HCT116 (cell line): Measurements from ENCODE around the gene ARHGAP19. TPM values are rescaled to one million over a fixed set of nuclear protein-coding genes. Genes with fewer than 3 reads are reported as not detected.
A peak's percentile ranks its signal among the peaks of the same experiment; 100 is the strongest.

Experiments
- ATAC-seq: fragments of 200-7000 bp; cut with Tn5 transposase; 2 replicates; pipeline ENCODE4 v1.9.1; 2020; ENCODE audit warnings: mild to moderate bottlenecking, moderate library complexity
- BruUV-seq: library from RNA; stranded (reverse); fragments of 400-500 nt; replicated peaks from 2 replicates; lab custom pipeline; 2021; lab: Mats Ljungman, UMichigan
- CTCF ChIA-PET: fragments of 300-600 bp; sonication (Branson Sonifier 250); formaldehyde crosslinking; loops from one replicate; lab custom pipeline; 2021; ENCODE audit warnings: antibody characterized with exemption; lab: Charles Lee
- POLR2A ChIA-PET: fragments of 300-600, 350-600 bp; sonication (Branson Sonifier 250); formaldehyde crosslinking; loops from one replicate; lab custom pipeline; 2021; ENCODE audit warnings: antibody characterized with exemption; lab: Charles Lee
- RAD21 ChIA-PET, 2 experiments: fragments of 300-600 bp; sonication (Branson Sonifier 250); formaldehyde crosslinking; loops; one replicate each; lab custom pipeline; 2023; ENCODE audit warnings: low total read pairs in 2 of 2; ENCODE audit not compliant: uncharacterized antibody in 2 of 2, unreplicated experiment in 2 of 2, low non-redundant PET in 1 of 2; lab: Charles Lee
- DNase-seq: peaks from one replicate; pipeline ENCODE4 v3.0.0-alpha.2; 2010; ENCODE audit warnings: low read depth, low spot score
- H2AFZ ChIP-seq: fragments of 200-600 bp; shearing (Covaris generic), sonication (generic); 2 replicates; pipeline ENCODE4 v1.6.1; 2017; ENCODE audit warnings: low read depth, mixed run types, mixed read lengths, antibody characterized with exemption, low read length; ENCODE audit not compliant: poor library complexity, severe bottlenecking
- H3K27ac ChIP-seq: 2 replicates; pipeline ENCODE4 v1.5.1; 2012; ENCODE audit warnings: low read depth, low read length
- H3K27me3 ChIP-seq: fragments of 200-600 bp; sonication (generic); 2 replicates; pipeline ENCODE4 v1.6.1; 2016; ENCODE audit warnings: mixed run types, low read length, mixed read lengths; ENCODE audit not compliant: insufficient read depth
- H3K36me3 ChIP-seq, 2 experiments: fragments of 200-500 bp in 1 of 2; fragments of 200-600 bp in 1 of 2; sonication (Bioruptor generic) in 1 of 2; sonication (generic) in 1 of 2; 2 replicates each; pipeline versions ENCODE4 v1.5.1 to v1.6.1; 2014 to 2016; ENCODE audit warnings: low read length in 2 of 2, inconsistent platforms in 1 of 2, mixed read lengths in 1 of 2, mixed run types in 1 of 2; ENCODE audit not compliant: insufficient read depth in 2 of 2, control insufficient read depth in 1 of 2
- H3K4me1 ChIP-seq, 2 experiments: fragments of 200-600 bp in 1 of 2; sonication (generic) in 1 of 2; 2 replicates each; pipeline versions ENCODE4 v1.5.1 to v1.6.1; 2012 to 2017; ENCODE audit warnings: low read length in 2 of 2, inconsistent platforms in 1 of 2, mild to moderate bottlenecking in 1 of 2, mixed read lengths in 1 of 2, mixed run types in 1 of 2, moderate library complexity in 1 of 2; ENCODE audit not compliant: insufficient read depth in 2 of 2, control insufficient read depth in 1 of 2
- H3K4me2 ChIP-seq: fragments of 200-600 bp; sonication (generic); 2 replicates; pipeline ENCODE4 v1.6.1; 2017; ENCODE audit warnings: mixed run types, low read length, mixed read lengths
- H3K4me3 ChIP-seq, 2 experiments: fragments of 200-600 bp in 1 of 2; sonication (generic) in 1 of 2; replicated peaks in 1 of 2; 2 replicates each; pipeline ENCODE4 v1.5.1; 2011 to 2016; ENCODE audit warnings: low read length in 2 of 2, control low read depth in 1 of 2, low read depth in 1 of 2, mild to moderate bottlenecking in 1 of 2, mixed read lengths in 1 of 2, mixed run types in 1 of 2
- H3K79me2 ChIP-seq: fragments of 200-600 bp; sonication (generic); 2 replicates; pipeline ENCODE4 v1.6.1; 2017; ENCODE audit warnings: mild to moderate bottlenecking, mixed run types, low read length, moderate library complexity, mixed read lengths; ENCODE audit not compliant: insufficient read depth
- H3K9ac ChIP-seq: fragments of 200-600 bp; sonication (generic); 2 replicates; pipeline ENCODE4 v1.6.1; 2016; ENCODE audit warnings: low read length, mixed read lengths
- H3K9me2 ChIP-seq: fragments of 200-600 bp; sonication (generic), shearing (Covaris generic); 2 replicates; pipeline ENCODE4 v1.6.1; 2017; ENCODE audit warnings: mixed run types, mild to moderate bottlenecking, moderate library complexity; ENCODE audit not compliant: insufficient read depth
- H3K9me3 ChIP-seq, 2 experiments: fragments of 200-500 bp in 1 of 2; fragments of 200-600 bp in 1 of 2; sonication (Bioruptor generic) in 1 of 2; sonication (generic) in 1 of 2; 2 replicates each; pipeline ENCODE4 v1.6.1; 2014 to 2017; ENCODE audit warnings: low read length in 2 of 2, mixed read lengths in 2 of 2, inconsistent platforms in 1 of 2, low read depth in 1 of 2, mild to moderate bottlenecking in 1 of 2, mixed run types in 1 of 2, moderate library complexity in 1 of 2; ENCODE audit not compliant: control insufficient read depth in 1 of 2, insufficient read depth in 1 of 2
- H4K20me1 ChIP-seq: fragments of 200-600 bp; sonication (generic), shearing (Covaris generic); 2 replicates; pipeline ENCODE4 v1.6.1; 2017; ENCODE audit warnings: mixed run types, mild to moderate bottlenecking, moderate library complexity; ENCODE audit not compliant: insufficient read depth
- EZH2phosphoT487 ChIP-seq: fragments of 200-600 bp; IDR thresholded peaks from 2 replicates; pipeline ENCODE4 v1.6.1; 2018; ENCODE audit warnings: antibody characterized with exemption, borderline replicate concordance
- JUND ChIP-seq: IDR thresholded peaks from 2 replicates; pipeline ENCODE4 v1.6.1; 2012
- SRF ChIP-seq: IDR thresholded peaks from 2 replicates; pipeline ENCODE4 v1.6.1; 2012; ENCODE audit warnings: low read depth
- ZFX ChIP-seq: fragments of 450-650 bp; IDR thresholded peaks from 2 replicates; pipeline ENCODE4 v1.6.1; 2017
- intact Hi-C: fragments of 100-400 bp; cut with micrococcal nuclease; formaldehyde crosslinking; loops from 2 replicates; pipeline ENCODE4 v1.10.0; 2022
- total RNA-seq: library from RNA; stranded (reverse); gene quantifications from one replicate; pipeline ENCODE4 v1.2.1, GENCODE V29; 2021; ENCODE audit not compliant: unreplicated experiment

ARHGAP19 gene
- total RNA-seq, 1 experiment from 2014 or later, result 36.8 TPM

GRCh38 chr10:97320480-97321031 is 28.1 kb upstream of the ARHGAP19 start:
- H3K9ac ChIP-seq, result no peak overlapping the region
- POLR2A ChIA-PET, result no interaction called here
- BruUV-seq, result TSS peak; percentile 72
- no peaks in the 10 kb centered on the region for H3K9me3 ChIP-seq
- H3K27ac ChIP-seq, result no peak overlapping the region
- no peaks in the 10 kb centered on the region for H3K27me3 ChIP-seq
- H3K4me2 ChIP-seq, result no peak overlapping the region
- DNase-seq, result no peak
- no peak for ATAC-seq
- intact Hi-C loops, result no loop called here
- peaks cover 0 to 8% of the 10 kb centered on the region in 2 experiments; a peak in 3 of 4 replicates for H3K4me1 ChIP-seq
- RAD21 ChIA-PET, result no interaction called here
- TF ChIP-seq JUND (no peak), EZH2phosphoT487 (no peak)
- no peaks in the 10 kb centered on the region for H3K9me2 ChIP-seq
- no peaks in the 10 kb centered on the region for H4K20me1 ChIP-seq
- H3K36me3 ChIP-seq, result no peaks in the 10 kb centered on the region
- H3K79me2 ChIP-seq, result no peaks in the 10 kb centered on the region
- no peak overlapping the region for H2AFZ ChIP-seq
- CTCF ChIA-PET, result no interaction called here
- H3K4me3 ChIP-seq, result no peak overlapping the region

GRCh38 chr10:97319671-97320479 is 27.4 kb upstream of the ARHGAP19 start:
- Histone ChIP-seq H3K27ac (peak overlapping the region; percentile 85; the same call in 1 of the 2 replicates), H3K4me2 (peak overlapping the region; percentile 90; the same call in 1 of the 2 replicates), H2AFZ (no peak overlapping the region), H3K4me1 (peaks cover 0 to 8% of the 10 kb centered on the region in 2 experiments; a peak in 3 of 4 replicates), H4K20me1 (no peaks in the 10 kb centered on the region), H3K9ac (no peak overlapping the region), H3K9me3 (no peaks in the 10 kb centered on the region), H3K27me3 (no peaks in the 10 kb centered on the region), H3K79me2 (no peaks in the 10 kb centered on the region), H3K9me2 (no peaks in the 10 kb centered on the region), H3K4me3 (no peak overlapping the region; a peak in 1 of 4 replicates), H3K36me3 (no peaks in the 10 kb centered on the region)
- intact Hi-C loops, result loop anchor here (2.0 kb wide), 1 partner anchor 27 kb away; the partner anchor contains the start of gene ARHGAP19
- DNase-seq (no peak), ATAC-seq (no peak)
- ChIA-PET CTCF (no interaction called here), RAD21 (no interaction called here), POLR2A (interaction anchor here (1.0 kb wide), 1 partner anchor 9 kb away, joined by 3 read pairs; no protein-coding TSS in a partner anchor)
- BruUV-seq, result no TSS peak
- TF ChIP-seq ZFX, result peak; percentile 5; the same call in 1 of the 2 replicates
- TF ChIP-seq JUND, result no peak
- no peak for TF ChIP-seq SRF
